Measurements from ENCODE around the gene HLA-DQA1. TPM values are rescaled to one million over a fixed set of nuclear protein-coding genes. Genes with fewer than 3 reads are reported as not detected.
"Not testable (repeated sequence)": the region's sequence is repeated elsewhere in the genome, so short reads cannot be mapped to it uniquely, and the experiment has no call there.

The HLA-DQA1 gene
- 1 to 10 TPM; 2.7 to 3.4 TPM for total RNA-seq

GRCh38 chr6:32637219-32637880 is at the start of gene HLA-DQA1:
TSS of gene HLA-DQA1 (plus strand) at chr6:32637406. CDS start at chr6:32637459, 53 bp downstream.
- H3K9me3 Mint-ChIP-seq (ENCODE audit: insufficient read depth): no peaks in the 10 kb centered on the region
- ChIA-PET CTCF (interaction anchor here (0.9 to 1.6 kb wide), 2 partner anchors 8 to 15 kb away, joined by 3 to 5 read pairs; no protein-coding TSS in a partner anchor), POLR2A (no interaction called here)
- no peak within 1 kb of the TSS for H3K4me3 Mint-ChIP-seq
- peak; percentile 33 for ATAC-seq
- no peak within 1 kb of the TSS for H3K27ac Mint-ChIP-seq
- H3K36me3 Mint-ChIP-seq (ENCODE audit: low read depth): no peaks in the 10 kb centered on the region
- H3K4me1 Mint-ChIP-seq (ENCODE audit: low read depth): peaks cover 29% of the 10 kb centered on the region
- peaks cover 35% of the 10 kb centered on the region for H3K27me3 Mint-ChIP-seq (ENCODE audit: low read depth)
- no peak for DNase-seq

- ChIA-PET CTCF (interaction anchor here (2.4 kb wide), 1 partner anchor 198 kb away, joined by 5 read pairs; no protein-coding TSS in a partner anchor), POLR2A (interaction anchor here (1.3 kb wide), 1 partner anchor 60 kb away, joined by 7 read pairs; no protein-coding TSS in a partner anchor)
- Mint-ChIP-seq H3K27ac (no peak overlapping the region), H3K9me3 (ENCODE audit: insufficient read depth) (no peaks in the 10 kb centered on the region), H3K4me1 (ENCODE audit: low read depth) (peaks cover 30% of the 10 kb centered on the region), H3K4me3 (peak overlapping the region; percentile 45), H3K36me3 (ENCODE audit: low read depth) (peaks cover 7% of the 10 kb centered on the region), H3K27me3 (ENCODE audit: low read depth) (peaks cover 29% of the 10 kb centered on the region)
- DNase-seq: no peak
- ATAC-seq: no peak
These were observed 49.0 kb upstream of the HLA-DQA1 start for GRCh38 chr6:32588156-32588555.

GRCh38 chr6:32589596-32590449 is 47.4 kb upstream of the HLA-DQA1 start, which contains the start of gene HLA-DRB1:
TSS of gene HLA-DRB1 (minus strand) at chr6:32589848. CDS start at chr6:32589742, 106 bp downstream.
- peaks cover 17% of the 10 kb centered on the region for H3K4me1 Mint-ChIP-seq (ENCODE audit: low read depth)
- ChIA-PET POLR2A (interaction anchor here (1.2 kb wide), 1 partner anchor 13 kb away, joined by 3 read pairs; no protein-coding TSS in a partner anchor), CTCF (interaction anchor here (2.4 kb wide), 1 partner anchor 196 kb away, joined by 5 read pairs; no protein-coding TSS in a partner anchor)
- H3K9me3 Mint-ChIP-seq (ENCODE audit: insufficient read depth): no peaks in the 10 kb centered on the region
- DNase-seq (peak; percentile 31), ATAC-seq (peak; percentile 91)
- peaks cover 28% of the 10 kb centered on the region for H3K27me3 Mint-ChIP-seq (ENCODE audit: low read depth)
- H3K36me3 Mint-ChIP-seq (ENCODE audit: low read depth): peaks cover 4% of the 10 kb centered on the region
- H3K27ac Mint-ChIP-seq: peak within 1 kb of the TSS; percentile 75
- H3K4me3 Mint-ChIP-seq: peak within 1 kb of the TSS; percentile 69

- H3K27ac Mint-ChIP-seq; H3K9me3 Mint-ChIP-seq (ENCODE audit: insufficient read depth); POLR2A ChIA-PET; ATAC-seq; H3K36me3 Mint-ChIP-seq (ENCODE audit: low read depth); H3K4me3 Mint-ChIP-seq; DNase-seq: not testable (repeated sequence)
- Mint-ChIP-seq H3K4me1 (ENCODE audit: low read depth) (peaks cover 17% of the 10 kb centered on the region), H3K27me3 (ENCODE audit: low read depth) (peaks cover 24% of the 10 kb centered on the region)
- CTCF ChIA-PET: interaction anchor here (1.0 kb wide), 1 partner anchor 195 kb away, joined by 3 read pairs; no protein-coding TSS in a partner anchor
These were observed 46.5 kb upstream of the HLA-DQA1 start for GRCh38 chr6:32590713-32591112.

GRCh38 chr6:32597024-32597423 is 40.2 kb upstream of the HLA-DQA1 start:
- DNase-seq (no peak), ATAC-seq (no peak)
- no peaks in the 10 kb centered on the region for H3K4me1 Mint-ChIP-seq (ENCODE audit: low read depth)
- no peak overlapping the region for H3K27ac Mint-ChIP-seq
- H3K27me3 Mint-ChIP-seq (ENCODE audit: low read depth): peaks cover 16% of the 10 kb centered on the region
- H3K4me3 Mint-ChIP-seq: no peak overlapping the region
- H3K9me3 Mint-ChIP-seq (ENCODE audit: insufficient read depth): peaks cover 5% of the 10 kb centered on the region
- POLR2A ChIA-PET: interaction anchor here (1.0 kb wide), 1 partner anchor 114 kb away, joined by 5 read pairs; no protein-coding TSS in a partner anchor
- CTCF ChIA-PET: no interaction called here
- peaks cover 3% of the 10 kb centered on the region for H3K36me3 Mint-ChIP-seq (ENCODE audit: low read depth)

GRCh38 chr6:32602383-32602782 is 34.8 kb upstream of the HLA-DQA1 start:
- POLR2A ChIA-PET: interaction anchor here (1.0 kb wide), 1 partner anchor 13 kb away, joined by 3 read pairs; the partner anchor contains the start of gene HLA-DRB1
- Mint-ChIP-seq H3K27ac (peak overlapping the region; percentile 51), H3K9me3 (ENCODE audit: insufficient read depth) (peaks cover 17% of the 10 kb centered on the region), H3K4me1 (ENCODE audit: low read depth) (peaks cover 23% of the 10 kb centered on the region), H3K27me3 (ENCODE audit: low read depth) (peaks cover 12% of the 10 kb centered on the region), H3K36me3 (ENCODE audit: low read depth) (peaks cover 12% of the 10 kb centered on the region), H3K4me3 (no peak overlapping the region)
- DNase-seq (no peak), ATAC-seq (no peak)
- CTCF ChIA-PET: interaction anchor here (0.6 kb wide), 1 partner anchor 99 kb away, joined by 3 read pairs; no protein-coding TSS in a partner anchor

GRCh38 chr6:32603222-32603621 is 34.0 kb upstream of the HLA-DQA1 start:
- ATAC-seq (no peak), DNase-seq (no peak)
- CTCF ChIA-PET: no interaction called here
- Mint-ChIP-seq H3K27ac (peak overlapping the region; percentile 51), H3K9me3 (ENCODE audit: insufficient read depth) (peaks cover 17% of the 10 kb centered on the region), H3K4me3 (no peak overlapping the region), H3K4me1 (ENCODE audit: low read depth) (peaks cover 23% of the 10 kb centered on the region), H3K27me3 (ENCODE audit: low read depth) (peaks cover 14% of the 10 kb centered on the region), H3K36me3 (ENCODE audit: low read depth) (peaks cover 12% of the 10 kb centered on the region)
- POLR2A ChIA-PET: interaction anchor here (1.0 kb wide), 1 partner anchor 14 kb away, joined by 3 read pairs; the partner anchor contains the start of gene HLA-DRB1

- POLR2A ChIA-PET: no interaction called here
These were observed 33.3 kb upstream of the HLA-DQA1 start for GRCh38 chr6:32603888-32604287.

GRCh38 chr6:32604434-32604877 is 32.8 kb upstream of the HLA-DQA1 start:
- no peak for ATAC-seq
- ChIA-PET POLR2A (no interaction called here), CTCF (no interaction called here)
- DNase-seq: no peak
- peaks cover 12% of the 10 kb centered on the region for H3K36me3 Mint-ChIP-seq (ENCODE audit: low read depth)
- H3K4me3 Mint-ChIP-seq: peak overlapping the region; percentile 12
- peaks cover 14% of the 10 kb centered on the region for H3K9me3 Mint-ChIP-seq (ENCODE audit: insufficient read depth)
- peaks cover 10% of the 10 kb centered on the region for H3K27me3 Mint-ChIP-seq (ENCODE audit: low read depth)
- H3K27ac Mint-ChIP-seq: peak overlapping the region; percentile 77
- peaks cover 23% of the 10 kb centered on the region for H3K4me1 Mint-ChIP-seq (ENCODE audit: low read depth)

More at GRCh38 chr6:32603888-32604287, 33.3 kb upstream of the HLA-DQA1 start:
- CTCF ChIA-PET: no interaction called here
- peaks cover 23% of the 10 kb centered on the region for H3K4me1 Mint-ChIP-seq (ENCODE audit: low read depth)
- H3K4me3 Mint-ChIP-seq: peak overlapping the region; percentile 12
- H3K9me3 Mint-ChIP-seq (ENCODE audit: insufficient read depth): peaks cover 16% of the 10 kb centered on the region
- H3K36me3 Mint-ChIP-seq (ENCODE audit: low read depth): peaks cover 12% of the 10 kb centered on the region
- H3K27me3 Mint-ChIP-seq (ENCODE audit: low read depth): peaks cover 12% of the 10 kb centered on the region
- peak overlapping the region; percentile 77 for H3K27ac Mint-ChIP-seq
- no peak for DNase-seq
- ATAC-seq: peak; percentile 42

GRCh38 chr6:32607263-32607987 is 29.8 kb upstream of the HLA-DQA1 start:
- POLR2A ChIA-PET: no interaction called here
- Mint-ChIP-seq H3K4me1 (ENCODE audit: low read depth) (peaks cover 21% of the 10 kb centered on the region), H3K9me3 (ENCODE audit: insufficient read depth) (peaks cover 8% of the 10 kb centered on the region), H3K27ac (no peak overlapping the region), H3K27me3 (ENCODE audit: low read depth) (peaks cover 14% of the 10 kb centered on the region), H3K36me3 (ENCODE audit: low read depth) (peaks cover 10% of the 10 kb centered on the region), H3K4me3 (no peak overlapping the region)
- DNase-seq (no peak), ATAC-seq (no peak)
- CTCF ChIA-PET: no interaction called here

GRCh38 chr6:32607988-32608298 is 29.3 kb upstream of the HLA-DQA1 start:
- ATAC-seq (no peak), DNase-seq (no peak)
- ChIA-PET POLR2A (no interaction called here), CTCF (interaction anchor here (1.8 kb wide), 1 partner anchor 84 kb away, joined by 3 read pairs; no protein-coding TSS in a partner anchor)
- Mint-ChIP-seq H3K9me3 (ENCODE audit: insufficient read depth) (peaks cover 3% of the 10 kb centered on the region), H3K4me1 (ENCODE audit: low read depth) (peaks cover 16% of the 10 kb centered on the region), H3K36me3 (ENCODE audit: low read depth) (peaks cover 6% of the 10 kb centered on the region), H3K27me3 (ENCODE audit: low read depth) (peaks cover 16% of the 10 kb centered on the region), H3K4me3 (no peak overlapping the region), H3K27ac (no peak overlapping the region)
